IPS DF 19.7 (cell line): Measurements from ENCODE around the gene KCNT1.
"Not testable (repeated sequence)": the region's sequence is repeated elsewhere in the genome, so short reads cannot be mapped to it uniquely, and the experiment has no call there.

Experiments used
- DNase-seq: peaks from one replicate; pipeline ENCODE4 v3.0.0-alpha.2; 2013; ENCODE audit warnings: low read depth, low spot score

Gene KCNT1

GRCh38 chr9:135701959-135702721 lies at the start of gene KCNT1:
Gene KCNT1, plus strand, starts transcription at chr9:135702185. Its CDS starts 74 bp downstream, at chr9:135702259.
- DNase-seq, result no peak

GRCh38 chr9:135655317-135655716 lies 46.7 kb upstream of the KCNT1 start:
- DNase-seq, result no peak

- no peak for DNase-seq
These were observed 44.6 kb upstream of the KCNT1 start for GRCh38 chr9:135657416-135657815.

GRCh38 chr9:135659252-135659651 lies 42.7 kb upstream of the KCNT1 start:
- no peak for DNase-seq

- DNase-seq, result no peak
These were observed 41.6 kb upstream of the KCNT1 start for GRCh38 chr9:135660407-135660806.

- no peak for DNase-seq
These were observed 40.0 kb upstream of the KCNT1 start for GRCh38 chr9:135661816-135662560.

GRCh38 chr9:135662758-135663450 lies 39.1 kb upstream of the KCNT1 start, which contains the start of gene LCN9:
Gene LCN9, plus strand, starts transcription at chr9:135663309. Its CDS starts 13 bp downstream, at chr9:135663322.
- DNase-seq, result no peak

GRCh38 chr9:135663451-135663770 lies 38.6 kb upstream of the KCNT1 start:
- no peak for DNase-seq

GRCh38 chr9:135663857-135664256 lies 38.1 kb upstream of the KCNT1 start:
- no peak for DNase-seq

GRCh38 chr9:135664266-135664665 lies 37.7 kb upstream of the KCNT1 start:
- DNase-seq, result no peak

- DNase-seq, result no peak
These were observed 36.9 kb upstream of the KCNT1 start for GRCh38 chr9:135664801-135665794.

- no peak for DNase-seq
These were observed 36.2 kb upstream of the KCNT1 start for GRCh38 chr9:135665795-135666189.

GRCh38 chr9:135666534-135667462 lies 35.2 kb upstream of the KCNT1 start:
- no peak for DNase-seq

GRCh38 chr9:135667463-135668001 lies 34.5 kb upstream of the KCNT1 start:
- DNase-seq, result no peak

- DNase-seq, result not testable (repeated sequence)
These were observed 33.0 kb upstream of the KCNT1 start for GRCh38 chr9:135669018-135669417.

- no peak for DNase-seq
These were observed 32.2 kb upstream of the KCNT1 start for GRCh38 chr9:135669616-135670285.

- no peak for DNase-seq
These were observed 31.0 kb upstream of the KCNT1 start for GRCh38 chr9:135670721-135671590.

- DNase-seq, result peak; percentile 23
These were observed 30.4 kb upstream of the KCNT1 start for GRCh38 chr9:135671591-135672041.
